GM19239 (cell line): ENCODE results near the gene POGZ.

Experiments
- DNase-seq: peaks from one replicate; pipeline ENCODE4 v3.0.0; 2011; ENCODE audit warnings: low spot score; ENCODE audit not compliant: insufficient read length
- FAIRE-seq: peaks from 2 replicates; lab custom pipeline; 2011; peaks lifted over from hg19 to GRCh38; lab: Jason Lieb, UNC

Gene POGZ

DNA sequence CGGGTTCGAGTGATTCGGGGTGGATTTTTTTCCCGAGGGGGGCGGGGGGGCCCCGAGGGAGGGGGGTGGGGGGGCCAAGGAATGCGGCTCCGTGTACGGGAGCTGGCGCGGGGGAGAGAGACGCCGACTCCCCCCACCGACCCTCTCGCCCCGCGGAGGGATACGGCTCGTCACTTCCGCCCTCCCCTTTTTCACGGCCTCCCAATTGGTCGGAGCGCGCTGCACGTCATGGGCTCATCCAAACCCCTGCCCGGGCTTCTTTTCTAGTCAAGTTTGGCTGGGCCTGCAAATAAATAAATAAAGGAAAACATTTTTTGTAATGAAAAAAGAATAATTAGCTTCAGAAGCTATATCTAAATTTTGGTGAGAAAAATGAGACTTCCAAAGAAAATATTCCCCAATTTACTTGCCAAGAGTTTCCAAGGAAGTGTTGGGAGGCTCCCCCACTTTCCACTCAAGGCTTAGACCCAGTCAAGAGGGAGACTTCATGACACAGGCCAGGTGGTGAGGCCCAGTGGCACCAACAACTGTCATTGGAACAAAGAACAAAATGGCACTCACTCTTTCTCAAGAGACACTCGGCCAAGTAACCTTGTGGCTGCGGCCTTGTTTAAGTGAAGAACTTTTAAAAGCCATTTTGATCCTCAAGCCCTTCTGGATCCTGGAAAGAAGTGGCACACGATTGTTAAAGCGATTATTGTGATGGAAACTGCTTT, at the start of gene POGZ:
Gene POGZ (minus strand): TSS at position 164 of the 716 bp plus-strand sequence. CDS start 17,290 bp downstream, outside the sequence.
- peak; percentile 78 for FAIRE-seq
- peak; percentile 87 for DNase-seq

DNA sequence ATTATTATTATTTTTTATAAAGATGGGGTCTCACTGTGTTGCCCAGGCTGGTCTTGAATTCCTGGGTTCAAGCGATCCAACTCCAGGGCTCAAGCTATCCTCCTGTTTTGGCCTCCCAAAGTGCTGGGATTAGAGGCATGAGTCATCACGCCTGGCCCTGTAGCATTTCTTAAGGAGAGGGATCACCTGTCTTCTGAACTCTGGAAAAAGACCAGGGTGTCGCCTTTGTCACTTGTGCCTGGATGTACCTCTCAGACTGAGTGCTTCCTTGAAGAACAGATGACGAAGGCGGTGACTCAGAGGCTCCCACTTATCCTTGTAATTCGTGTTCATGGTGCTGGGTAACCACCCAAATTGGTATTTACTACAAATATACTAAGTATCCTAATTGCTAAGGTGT, 49.5 kb upstream of the POGZ start:
- FAIRE-seq = no peak
- no peak for DNase-seq

DNA sequence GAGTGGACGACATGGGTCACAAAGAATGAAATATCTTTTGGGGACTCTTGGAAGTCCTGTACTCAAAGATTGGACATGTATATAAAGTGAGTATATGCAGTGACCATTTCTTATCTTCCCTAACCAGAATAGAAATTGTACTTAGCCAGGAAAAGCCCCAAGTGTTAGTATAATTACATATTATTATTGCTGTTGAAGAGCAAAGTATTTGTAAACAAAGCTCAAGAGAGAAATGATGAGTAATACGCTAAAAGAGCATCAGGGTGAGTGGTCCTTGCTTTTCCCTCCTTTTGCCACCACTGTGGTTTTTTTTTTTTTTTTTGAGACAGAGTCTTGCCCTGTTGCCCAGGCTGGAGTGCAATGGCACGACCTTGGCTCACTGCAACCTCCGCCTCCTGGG, 45.5 kb upstream of the POGZ start:
- FAIRE-seq (no peak), DNase-seq (no peak)

- DNase-seq = no peak
- FAIRE-seq = no peak
Measured at GRCh38 chr1:151504252-151504651, 45.0 kb upstream of the POGZ start.

DNA sequence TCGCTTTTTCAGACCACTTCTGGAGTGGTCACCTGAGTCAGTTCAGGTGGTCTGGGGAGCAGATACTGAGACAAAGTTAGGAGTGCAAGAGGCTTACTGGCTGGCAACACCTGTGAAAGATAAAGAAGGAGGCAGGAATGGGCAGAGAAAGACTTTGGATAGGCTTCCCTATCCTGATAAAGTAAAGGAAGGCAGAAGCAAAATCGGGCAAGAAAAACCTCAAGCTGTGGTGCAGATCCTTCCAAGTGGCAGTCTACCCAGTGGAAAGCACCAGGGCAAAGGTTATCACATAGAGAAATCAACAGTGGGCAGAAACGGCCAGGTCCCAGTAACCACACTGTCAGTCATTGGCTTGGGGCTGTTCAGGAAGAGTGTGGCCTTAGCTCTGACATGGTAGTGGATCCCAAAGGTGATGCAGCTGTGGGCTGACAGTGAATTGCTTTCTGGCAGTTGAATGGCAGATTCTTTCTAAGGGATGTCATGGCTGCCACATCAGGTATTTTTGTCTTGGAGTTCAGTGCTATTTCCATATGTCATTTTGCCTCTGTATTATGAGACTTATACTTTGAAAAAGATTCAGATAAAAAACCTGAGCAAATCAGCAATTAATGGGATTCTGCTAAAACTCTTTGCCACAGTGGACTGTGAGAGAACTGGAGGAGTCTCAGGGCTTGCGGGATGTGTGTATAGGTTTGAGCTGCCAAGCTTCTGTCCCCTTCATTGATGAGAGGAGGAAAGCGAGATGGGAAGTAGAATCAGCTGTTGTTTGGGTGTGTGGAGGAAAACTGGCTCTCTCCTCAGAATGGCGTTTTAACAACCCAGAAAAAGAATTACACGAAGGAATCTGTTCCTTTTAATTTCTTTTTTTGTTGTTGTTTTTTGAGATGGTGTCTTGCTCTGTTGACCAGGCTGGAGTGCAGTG, 43.8 kb upstream of the POGZ start:
- no peak for DNase-seq
- FAIRE-seq = peak; percentile 14

DNA sequence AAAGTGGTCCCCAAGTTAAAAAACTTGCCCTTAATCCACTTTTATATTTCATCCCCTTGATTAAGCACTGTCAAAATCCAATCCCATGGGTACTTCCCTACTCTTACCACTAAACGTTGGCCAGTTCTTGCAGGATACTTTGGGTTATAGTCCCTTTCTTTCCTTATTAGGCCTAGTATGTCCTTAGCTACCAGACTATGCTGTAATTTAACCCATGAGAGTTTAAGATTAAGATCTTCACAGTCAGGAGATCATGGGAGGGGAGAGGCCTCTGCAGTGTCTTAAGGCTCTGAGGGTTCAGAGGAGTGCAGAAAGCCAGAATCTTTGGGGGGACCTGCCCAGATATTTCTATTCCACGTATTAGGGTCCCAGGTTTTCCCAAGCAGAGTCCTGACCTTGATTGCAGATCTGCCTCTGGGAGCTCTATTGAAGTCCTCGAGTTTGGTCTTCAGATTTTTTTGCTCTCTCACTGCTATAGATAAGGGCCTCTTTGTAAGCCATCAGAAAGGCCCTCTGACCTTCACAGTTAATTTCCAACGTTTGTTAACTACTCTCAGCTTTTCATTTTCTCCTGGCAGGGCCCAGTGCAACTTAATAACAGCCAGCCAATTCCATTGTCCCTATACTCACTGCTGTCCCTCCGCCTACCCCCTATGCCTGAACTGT, 42.9 kb upstream of the POGZ start:
- FAIRE-seq (no peak), DNase-seq (no peak)

DNA sequence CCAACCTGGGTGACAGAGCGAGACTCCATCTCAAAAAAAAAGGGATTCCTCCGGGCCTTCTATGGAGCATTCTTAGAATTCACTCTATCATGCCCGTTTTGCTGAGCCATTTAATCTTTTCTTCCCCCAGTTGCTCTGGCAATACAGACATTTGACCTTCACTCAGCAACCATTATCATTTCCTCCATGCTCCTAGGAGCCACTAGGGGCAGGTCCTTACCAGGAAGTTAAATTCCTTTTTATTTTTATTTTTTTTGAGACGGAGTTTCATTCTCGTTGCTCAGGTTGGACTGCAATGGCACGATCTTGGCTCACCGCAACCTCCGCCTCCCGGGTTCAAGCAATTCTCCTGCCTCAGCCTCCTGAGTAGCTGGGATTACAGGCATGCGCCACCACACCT, 42.2 kb upstream of the POGZ start:
- FAIRE-seq (no peak), DNase-seq (no peak)

- no peak for FAIRE-seq
Measured at GRCh38 chr1:151499930-151500329, 40.6 kb upstream of the POGZ start.

GRCh38 chr1:151499365-151499764, 40.1 kb upstream of the POGZ start:
- no peak for FAIRE-seq
- no peak for DNase-seq

More at GRCh38 chr1:151499930-151500329, 40.6 kb upstream of the POGZ start:
- DNase-seq = no peak

DNA sequence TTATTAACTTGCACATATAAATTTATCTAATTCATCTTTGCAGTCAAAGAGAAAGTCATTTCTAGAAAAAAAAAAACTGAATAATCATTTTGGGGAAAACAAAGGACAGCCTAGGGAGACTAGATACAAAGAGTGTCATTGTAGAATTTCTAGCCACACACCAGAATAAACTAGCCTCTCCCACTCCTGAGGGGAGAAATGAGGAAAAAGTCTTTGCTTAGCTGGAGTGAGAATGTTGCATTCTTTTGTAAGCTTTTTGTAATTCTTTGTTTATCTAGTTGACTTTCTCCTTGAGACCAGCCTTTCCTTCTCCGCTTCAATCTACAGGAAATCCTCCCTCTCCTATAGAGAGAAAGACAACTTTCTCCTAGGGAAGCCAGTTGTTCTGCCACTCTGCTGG, 36.0 kb upstream of the POGZ start:
- DNase-seq (no peak), FAIRE-seq (no peak)

DNA sequence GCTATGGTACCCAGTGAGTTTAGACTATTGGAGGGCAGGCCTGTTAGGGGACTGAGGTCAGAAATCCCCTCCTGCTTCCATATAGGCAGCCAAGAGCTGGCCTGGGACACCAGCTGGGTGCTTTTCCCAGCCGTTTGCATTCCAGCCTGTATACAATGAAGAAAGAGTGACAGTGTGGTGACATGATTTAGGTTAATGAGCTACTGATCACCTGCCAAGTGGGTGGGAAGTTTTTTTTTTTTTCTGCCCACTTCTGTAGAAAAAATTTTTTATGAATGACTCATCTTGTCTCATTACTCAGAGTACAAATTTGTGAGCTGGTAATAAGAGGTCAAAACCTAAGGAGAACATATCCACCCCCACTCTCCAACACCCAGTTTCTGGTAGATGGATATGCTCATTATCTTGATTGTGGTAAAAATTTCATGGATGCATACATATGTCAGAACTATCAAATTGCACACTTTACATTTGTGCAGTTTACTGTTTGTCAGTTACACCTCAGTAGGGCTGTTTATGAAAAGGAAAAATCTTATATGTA, 35.5 kb upstream of the POGZ start:
- no peak for DNase-seq
- FAIRE-seq = no peak

- no peak for FAIRE-seq
- DNase-seq = no peak
Measured at GRCh38 chr1:151493042-151493441, 33.7 kb upstream of the POGZ start.

DNA sequence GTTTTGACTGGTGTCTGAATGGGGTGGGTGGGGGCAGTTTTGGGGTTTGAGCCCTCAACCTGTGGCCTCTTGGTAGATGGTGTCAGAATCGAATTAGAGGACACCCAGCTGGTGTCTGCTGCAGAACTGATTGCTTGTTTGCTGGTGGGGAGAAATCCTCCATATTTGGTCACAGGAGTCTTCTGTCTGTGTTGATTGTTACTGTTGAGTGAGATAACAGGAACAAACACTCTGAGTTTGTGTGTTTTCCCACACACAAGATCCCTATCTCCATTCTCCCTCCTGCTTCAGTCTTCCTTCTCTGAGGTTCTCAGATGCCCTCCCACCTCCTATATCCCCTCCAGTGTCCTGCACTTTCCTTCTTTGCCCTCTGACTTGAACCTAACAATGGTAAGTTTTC, 32.8 kb upstream of the POGZ start:
- FAIRE-seq (no peak), DNase-seq (no peak)

- no peak for FAIRE-seq
- DNase-seq = no peak
Measured at GRCh38 chr1:151491641-151492040, 32.3 kb upstream of the POGZ start.

DNA sequence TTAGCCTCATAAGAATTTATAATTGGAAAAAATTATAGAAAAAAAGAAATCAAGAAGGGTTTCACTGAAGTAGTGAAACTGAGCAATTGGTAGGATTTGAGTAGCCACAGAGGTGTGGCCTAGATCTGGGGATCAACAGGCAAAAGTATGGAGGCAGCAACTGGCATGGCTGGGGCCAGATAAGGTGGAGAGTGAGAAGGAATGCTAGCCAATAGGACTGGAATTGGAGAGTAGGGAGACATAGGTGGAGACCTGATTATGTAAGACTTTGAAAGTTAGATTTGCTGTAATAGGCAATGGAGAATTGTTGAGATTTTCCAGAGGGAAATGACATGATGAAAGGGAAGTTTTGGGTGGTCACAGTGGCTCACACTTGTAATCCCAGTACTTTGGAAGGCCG, 27.3 kb upstream of the POGZ start:
- FAIRE-seq (no peak), DNase-seq (no peak)

DNA sequence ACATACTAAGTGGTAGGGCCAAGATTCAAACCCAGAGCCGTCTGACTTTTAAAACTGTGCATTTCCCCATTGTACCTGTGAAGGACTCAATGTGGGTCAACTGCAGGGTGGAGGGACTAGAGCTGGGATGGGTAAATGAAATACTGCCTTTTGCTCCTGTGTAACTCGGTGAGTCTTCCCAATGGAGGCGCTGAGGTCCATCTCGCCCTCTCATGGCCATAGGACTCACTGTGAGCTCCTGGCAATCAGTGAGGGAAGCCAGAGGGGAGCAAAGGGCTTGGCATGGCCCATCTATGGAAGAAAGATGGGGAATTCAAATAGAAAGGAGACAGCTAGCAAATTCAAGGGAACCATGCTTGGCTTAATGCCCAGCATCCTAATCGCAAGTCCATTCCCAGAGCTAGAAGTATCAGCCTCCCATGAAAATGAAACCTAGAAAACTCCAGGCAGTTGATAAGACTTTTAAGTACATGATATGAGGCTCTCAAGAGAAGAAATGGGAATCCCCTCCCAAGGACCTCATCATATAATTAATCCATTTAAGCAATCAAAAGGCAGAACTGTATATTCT, 26.5 kb upstream of the POGZ start:
- no peak for DNase-seq
- no peak for FAIRE-seq

DNA sequence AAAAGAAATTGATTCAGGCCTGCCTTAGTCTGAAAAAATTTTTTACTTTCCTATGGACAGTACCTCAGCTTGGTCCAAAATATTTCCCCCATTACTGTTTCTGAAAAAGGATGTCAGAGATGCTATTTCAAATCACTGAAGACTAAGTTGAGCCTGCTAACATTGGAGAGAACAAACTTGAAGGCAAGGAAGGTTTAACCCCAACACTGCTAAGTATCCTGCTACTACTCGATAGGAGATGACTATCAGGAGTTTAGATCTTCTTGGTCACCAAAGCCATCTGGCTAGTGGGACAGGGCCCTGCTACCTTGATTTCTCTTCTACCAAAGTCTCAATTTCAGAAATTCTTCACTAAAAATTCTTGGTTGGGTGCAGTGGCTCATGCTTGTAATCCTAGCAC, 22.7 kb upstream of the POGZ start:
- FAIRE-seq (no peak), DNase-seq (no peak)

DNA sequence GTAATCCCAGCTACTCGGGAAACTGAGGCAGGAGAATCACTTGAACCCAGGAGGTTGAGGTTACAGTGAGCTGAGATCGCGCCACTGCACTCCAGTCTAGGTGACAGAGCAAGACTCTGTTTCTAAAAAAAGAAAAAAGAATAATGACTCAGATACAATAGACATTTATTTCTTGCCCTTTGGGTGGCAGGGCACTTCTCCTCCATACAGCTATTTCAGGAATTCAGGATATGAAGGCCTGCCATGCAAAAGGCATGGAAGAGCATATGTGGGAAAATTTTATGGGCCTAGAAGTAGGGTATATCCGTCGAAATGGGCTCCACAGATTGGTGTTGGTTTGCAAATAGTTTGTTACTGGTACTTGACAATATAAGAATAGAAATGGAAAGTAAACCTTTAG, 20.2 kb upstream of the POGZ start:
- DNase-seq = no peak
- no peak for FAIRE-seq

- FAIRE-seq (no peak), DNase-seq (no peak)
Measured at GRCh38 chr1:151478923-151479322, 19.6 kb upstream of the POGZ start.

DNA sequence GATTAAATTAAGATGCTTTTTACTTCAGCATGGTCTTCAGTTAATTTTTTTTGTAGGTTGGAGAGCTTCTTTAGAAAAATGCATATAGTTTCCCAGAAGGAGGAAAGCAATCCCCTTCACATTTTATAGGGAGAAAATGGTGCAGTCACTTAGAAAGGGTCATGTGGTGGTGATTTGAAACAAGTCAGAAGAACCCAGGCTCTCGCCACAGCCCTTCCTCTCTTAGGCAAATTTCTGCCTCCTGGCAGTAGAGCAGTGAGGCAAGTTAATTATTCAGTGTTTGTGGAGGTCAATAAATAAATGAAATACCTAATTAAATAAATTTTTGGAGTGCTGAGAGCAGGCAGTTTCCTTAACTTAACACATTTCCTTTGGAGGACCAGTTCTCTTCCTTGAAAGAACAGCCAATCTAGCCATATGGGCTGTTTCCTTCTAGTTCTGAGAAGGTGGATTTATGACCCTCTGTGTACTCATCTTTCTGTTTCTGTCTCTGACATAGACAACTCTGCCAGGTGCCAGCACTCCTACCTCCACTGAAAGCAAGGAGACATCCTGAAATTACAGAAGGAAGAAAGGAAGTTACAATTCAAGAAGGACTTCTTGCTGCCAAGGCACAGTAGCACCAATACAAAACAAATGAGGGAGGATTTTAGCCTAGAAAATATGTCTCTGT, 19.0 kb upstream of the POGZ start:
- DNase-seq (no peak), FAIRE-seq (no peak)
